H1 (cell line): ENCODE data around the gene RIPOR3. TPM values are rescaled to one million over a fixed set of nuclear protein-coding genes. Genes with fewer than 3 reads are reported as not detected.

Experiments used
- CTCF ChIA-PET: fragments of 300-600 bp; sonication (Branson Sonifier 250); formaldehyde crosslinking; loops from one replicate; lab custom pipeline; 2021; ENCODE audit not compliant: partially characterized antibody; lab: Charles Lee
- POLR2A ChIA-PET: fragments of 300-600 bp; sonication (Branson Sonifier 250); formaldehyde crosslinking; loops from one replicate; lab custom pipeline; 2021; ENCODE audit warnings: inconsistent platforms; ENCODE audit not compliant: partially characterized antibody; lab: Charles Lee
- DNase-seq, 2 experiments: peaks; one replicate each; pipeline versions ENCODE4 v3.0.0 to v3.0.0-alpha.2; 2010 to 2022; ENCODE audit warnings: low spot score in 2 of 2, low read depth in 1 of 2, mixed read lengths in 1 of 2
- FAIRE-seq: peaks from 2 replicates; lab custom pipeline; 2011; peaks lifted over from hg19 to GRCh38; lab: Jason Lieb, UNC
- H2AFZ ChIP-seq: 2 replicates; pipeline ENCODE4 v1.8.1; 2012; ENCODE audit warnings: low read length, inconsistent platforms
- H2AK5ac ChIP-seq: 2 replicates; pipeline ENCODE4 v1.6.1; 2013; ENCODE audit warnings: low read depth, low read length
- H2BK120ac ChIP-seq: replicated peaks from 2 replicates; pipeline ENCODE3; 2013; ENCODE audit warnings: low read depth, low read length, inconsistent platforms
- H2BK12ac ChIP-seq: 2 replicates; pipeline ENCODE4 v1.6.1; 2013; ENCODE audit warnings: low read depth, low read length
- H2BK15ac ChIP-seq: 2 replicates; pipeline ENCODE4 v1.6.1; 2013; ENCODE audit warnings: low read length
- H2BK20ac ChIP-seq: 2 replicates; pipeline ENCODE4 v1.6.1; 2013; ENCODE audit warnings: low read length
- H2BK5ac ChIP-seq: 2 replicates; pipeline ENCODE4 v1.6.1; 2013; ENCODE audit warnings: low read depth, low read length
- H3K14ac ChIP-seq: 2 replicates; pipeline ENCODE4 v1.6.1; 2013; ENCODE audit warnings: inconsistent platforms; ENCODE audit not compliant: insufficient read length
- H3K18ac ChIP-seq: 2 replicates; pipeline ENCODE4 v1.6.1; 2013; ENCODE audit warnings: low read length; ENCODE audit errors: extremely low read depth
- H3K23ac ChIP-seq: 2 replicates; pipeline ENCODE4 v1.6.1; 2013; ENCODE audit warnings: inconsistent platforms; ENCODE audit not compliant: insufficient read length
- H3K23me2 ChIP-seq: 2 replicates; pipeline ENCODE4 v1.6.1; 2013; ENCODE audit warnings: low read depth, low read length
- H3K27ac ChIP-seq: 2 replicates; pipeline ENCODE4 v1.6.1; 2011; ENCODE audit warnings: low read depth, low read length, inconsistent platforms
- H3K27me3 ChIP-seq, 4 experiments: replicated peaks in 1 of 4; 1 replicate in 1 of 4; 2 replicates in 3 of 4; pipeline versions ENCODE4 v1.6.1 to v1.8.1; 2011 to 2013; ENCODE audit warnings: low read length in 3 of 4, mild to moderate bottlenecking in 3 of 4, inconsistent platforms in 2 of 4, mixed read lengths in 2 of 4, moderate library complexity in 1 of 4; ENCODE audit not compliant: control insufficient read depth in 3 of 4, insufficient read depth in 3 of 4; ENCODE audit errors: extremely low read depth in 1 of 4
- H3K36me3 ChIP-seq, 4 experiments: 2 replicates each; pipeline versions ENCODE4 v1.6.1 to v1.8.1; 2011 to 2013; ENCODE audit warnings: mild to moderate bottlenecking in 4 of 4, low read length in 3 of 4, moderate library complexity in 2 of 4, control low read depth in 1 of 4, inconsistent platforms in 1 of 4; ENCODE audit not compliant: insufficient read depth in 4 of 4, control insufficient read depth in 2 of 4
- H3K4ac ChIP-seq: replicated peaks from 2 replicates; pipeline ENCODE3; 2013; ENCODE audit warnings: low read length, low read depth, mixed read lengths, inconsistent platforms; ENCODE audit not compliant: insufficient read length
- H3K4me1 ChIP-seq, 4 experiments: replicated peaks in 1 of 4; 1 replicate in 1 of 4; 2 replicates in 3 of 4; pipeline versions ENCODE4 v1.6.1 to v1.8.1; 2011 to 2013; ENCODE audit warnings: low read length in 3 of 4, inconsistent platforms in 2 of 4, mixed read lengths in 1 of 4; ENCODE audit not compliant: insufficient read depth in 4 of 4, control insufficient read depth in 3 of 4
- H3K4me2 ChIP-seq, 2 experiments: 2 replicates each; pipeline versions ENCODE4 v1.6.1 to v1.8.1; 2011 to 2013; ENCODE audit warnings: low read depth in 2 of 2, low read length in 2 of 2, control low read depth in 1 of 2, inconsistent platforms in 1 of 2, mild to moderate bottlenecking in 1 of 2; ENCODE audit not compliant: insufficient read depth in 1 of 2
- H3K4me3 ChIP-seq, 4 experiments: fragments of 200-600, 300-600 bp in 1 of 4; sonication (generic), shearing (Covaris generic), sonication (Bioruptor Twin) in 1 of 4; 2 replicates each; pipeline versions ENCODE4 v1.5.1 to v1.8.1; 2011 to 2016; ENCODE audit warnings: low read length in 4 of 4, low read depth in 3 of 4, control low read depth in 2 of 4, inconsistent platforms in 2 of 4, mild to moderate bottlenecking in 2 of 4, mixed read lengths in 1 of 4, moderate library complexity in 1 of 4; ENCODE audit not compliant: insufficient read depth in 2 of 4; ENCODE audit errors: extremely low read depth in 1 of 4
- H3K56ac ChIP-seq: replicated peaks from 2 replicates; pipeline ENCODE3; 2013; ENCODE audit warnings: low read depth, mild to moderate bottlenecking, mixed read lengths, low read length, inconsistent platforms; ENCODE audit not compliant: insufficient read length
- H3K79me1 ChIP-seq: 2 replicates; pipeline ENCODE4 v1.6.1; 2013; ENCODE audit warnings: low read depth, low read length, control low read depth
- H3K79me2 ChIP-seq, 2 experiments: 2 replicates each; pipeline versions ENCODE4 v1.6.1 to v1.8.1; 2012 to 2013; ENCODE audit warnings: low read length in 2 of 2, mild to moderate bottlenecking in 2 of 2, inconsistent platforms in 1 of 2; ENCODE audit not compliant: insufficient read depth in 2 of 2, control insufficient read depth in 1 of 2
- H3K9ac ChIP-seq, 4 experiments: replicated peaks in 1 of 4; 1 replicate in 1 of 4; 2 replicates in 3 of 4; pipeline versions ENCODE4 v1.6.1 to v1.8.1; 2011 to 2013; ENCODE audit warnings: low read depth in 3 of 4, low read length in 3 of 4, control low read depth in 2 of 4, mild to moderate bottlenecking in 2 of 4, moderate library complexity in 2 of 4, inconsistent platforms in 1 of 4; ENCODE audit errors: extremely low read depth in 1 of 4
- H3K9me3 ChIP-seq, 2 experiments: 2 replicates each; pipeline versions ENCODE4 v1.6.1 to v1.8.1; 2012 to 2013; ENCODE audit warnings: mild to moderate bottlenecking in 2 of 2, moderate library complexity in 2 of 2, control low read depth in 1 of 2, inconsistent platforms in 1 of 2, low read depth in 1 of 2, low read length in 1 of 2, mixed read lengths in 1 of 2; ENCODE audit not compliant: insufficient read depth in 2 of 2
- H4K20me1 ChIP-seq, 2 experiments: replicated peaks in 1 of 2; 2 replicates each; pipeline versions ENCODE3 to v1.8.1; 2011 to 2013; ENCODE audit warnings: inconsistent platforms in 2 of 2, low read length in 2 of 2, mild to moderate bottlenecking in 1 of 2; ENCODE audit not compliant: insufficient read depth in 2 of 2, control insufficient read depth in 1 of 2
- H4K5ac ChIP-seq: 2 replicates; pipeline ENCODE4 v1.6.1; 2013; ENCODE audit warnings: low read length, low read depth, mixed read lengths, inconsistent platforms; ENCODE audit not compliant: insufficient read length
- H4K8ac ChIP-seq: 2 replicates; pipeline ENCODE4 v1.8.0; 2013; ENCODE audit warnings: mild to moderate bottlenecking, moderate library complexity, low read length, inconsistent platforms; ENCODE audit not compliant: insufficient read depth; ENCODE audit errors: extremely low read depth
- H4K91ac ChIP-seq: replicated peaks from 2 replicates; pipeline ENCODE3; 2013; ENCODE audit warnings: low read length, mixed read lengths, inconsistent platforms; ENCODE audit not compliant: insufficient read length
- FOSL1 ChIP-seq: IDR thresholded peaks from 2 replicates; pipeline ENCODE4 v1.6.1; 2011; ENCODE audit warnings: mild to moderate bottlenecking, low read depth, low read length, moderate library complexity; ENCODE audit not compliant: insufficient read depth
- GABPA ChIP-seq: IDR thresholded peaks from 2 replicates; pipeline ENCODE4 v1.6.1; 2011; ENCODE audit warnings: mild to moderate bottlenecking, low read length, moderate library complexity, borderline replicate concordance; ENCODE audit not compliant: insufficient read depth
- HDAC2 ChIP-seq, 2 experiments: fragments of 300-600 bp in 1 of 2; sonication (generic) in 1 of 2; IDR thresholded peaks; 2 replicates each; pipeline ENCODE4 v1.6.1; 2011 to 2012; ENCODE audit warnings: low read depth in 2 of 2, low read length in 2 of 2, mild to moderate bottlenecking in 2 of 2, moderate library complexity in 2 of 2, borderline replicate concordance in 1 of 2, inconsistent platforms in 1 of 2
- PHF8 ChIP-seq: fragments of 200-600 bp; sonication (generic); conservative IDR thresholded peaks from 2 replicates; pipeline ENCODE4 v1.7.1; 2012; ENCODE audit warnings: low read depth, mild to moderate bottlenecking, inconsistent platforms, low read length, moderate library complexity
- POLR2AphosphoS5 ChIP-seq: IDR thresholded peaks from 2 replicates; pipeline ENCODE4 v1.6.1; 2011; ENCODE audit warnings: low read depth, low read length
- RAD21 ChIP-seq, 2 experiments: IDR thresholded peaks in 1 of 2; conservative IDR thresholded peaks in 1 of 2; 2 replicates each; pipeline ENCODE4 v1.6.1; 2011; ENCODE audit warnings: low read depth in 2 of 2, low read length in 2 of 2, improper control_type of control experiment in 1 of 2, inconsistent platforms in 1 of 2, mild to moderate bottlenecking in 1 of 2, moderate library complexity in 1 of 2
- whole genome bisulfite sequencing, 2 experiments: shearing (Covaris generic) in 1 of 2; methylation state at CpG; one replicate each; pipeline versions ENCODE4 v1.1.6 to v1.1.7; 2013 to 2015; ENCODE audit warnings: low lambda C conversion rate in 2 of 2, mixed read lengths in 2 of 2, inconsistent platforms in 1 of 2, low coverage in 1 of 2, missing lambda C conversion rate in 1 of 2; ENCODE audit not compliant: insufficient replicate concordance in 2 of 2, insufficient coverage in 1 of 2, insufficient read length in 1 of 2; ENCODE audit errors: extremely low coverage in 1 of 2, missing lambda C conversion rate in 1 of 2; 5-methylcytosine and 5-hydroxymethylcytosine counted together
- polyA plus RNA-seq, 7 experiments: library from polyadenylated mRNA; depleted of rRNA in 3 of 7; stranded (reverse) in 5 of 7; unstranded in 2 of 7; fragments of >200 nt in 5 of 7; fragments of 200-250 nt in 2 of 7; gene quantifications; 1 replicate in 5 of 7; 2 replicates in 1 of 7; 4 replicates in 1 of 7; pipeline versions ENCODE4 v1.2.1 to v1.2.3, GENCODE V29; 2011 to 2013; ENCODE audit warnings: missing spikeins in 2 of 7, mixed read lengths in 2 of 7
- total RNA-seq: library from RNA; stranded (reverse); fragmentation: NEBNext Ultra II Directional; extraction: Animal tissue kit (Norgen Biotek cat#: 25700); gene quantifications from 2 replicates; pipeline ENCODE4 v1.2.1, GENCODE V29; 2021
- TF ChIP-seq, protein P1 (sequence below), 3 experiments: IDR thresholded peaks; 1 replicate in 2 of 3; 2 replicates in 1 of 3; pipeline versions ENCODE4 v1.5.1 to v1.6.1; 2011; ENCODE audit warnings: low read length in 3 of 3, mild to moderate bottlenecking in 3 of 3, inconsistent platforms in 2 of 3, low read depth in 1 of 3, moderate library complexity in 1 of 3; ENCODE audit not compliant: insufficient read depth in 1 of 3; ENCODE audit errors: control extremely low read depth in 1 of 3

Gene RIPOR3
- total and polyA plus RNA-seq, 2 of the 8 experiments (the other 6 are each of a cell fraction or from before 2014, with no cell fraction given): 3.6 to 4.5 TPM

DNA sequence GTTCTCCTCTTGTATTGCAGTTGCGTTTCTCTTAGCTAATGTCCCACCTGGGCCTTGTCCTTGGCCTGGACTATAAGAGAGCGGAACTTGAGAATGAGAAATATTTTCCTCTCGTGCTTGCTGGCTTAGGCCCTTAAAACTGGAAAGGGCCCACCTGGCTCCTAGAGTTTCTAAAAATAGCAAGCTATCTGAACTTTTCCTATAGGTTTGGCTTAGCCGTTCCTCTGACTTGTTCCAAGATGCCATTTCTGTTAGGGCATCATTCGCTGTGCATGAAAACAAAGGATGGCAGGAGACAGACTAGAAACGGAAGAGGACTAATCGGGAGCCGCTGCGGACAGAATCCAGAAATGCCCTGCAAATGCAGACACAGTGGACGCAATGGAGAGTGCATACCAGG is 4.5 kb downstream of the RIPOR3 start:
- H3K23ac ChIP-seq: no peak overlapping the region
- H2BK5ac ChIP-seq: no peak overlapping the region
- H3K36me3 ChIP-seq: no peaks in the 10 kb centered on the region
- H3K56ac ChIP-seq: no peak overlapping the region
- ChIA-PET CTCF (interaction anchor here (0.9 to 4.8 kb wide), 3 partner anchors 11 to 63 kb away, joined by 3 to 28 read pairs (median 13); no protein-coding TSS in a partner anchor), POLR2A (no interaction called here)
- H2AK5ac ChIP-seq: no peak overlapping the region
- H3K9ac ChIP-seq: no peak overlapping the region
- H3K4ac ChIP-seq: no peak overlapping the region
- no peak overlapping the region for H3K4me3 ChIP-seq
- no peak overlapping the region for H4K91ac ChIP-seq
- 94% methylated on average over 10 of the region's 10 CpGs; no CpG with 5 or more reads in 1 of the 2 experiments for WGBS, 2 experiments
- 0 out of 7 replicates have a peak, but pooled peaks cover 0 to 2% (median 0%) of the 10 kb centered on the region in 4 experiments for H3K27me3 ChIP-seq
- DNase-seq (no peak), FAIRE-seq (no peak)
- no peak overlapping the region for H2AFZ ChIP-seq
- H3K14ac ChIP-seq: no peak overlapping the region
- H3K18ac ChIP-seq: no peak overlapping the region
- peaks cover 8 to 17% (median 14%) of the 10 kb centered on the region in 4 experiments for H3K4me1 ChIP-seq
- no peak overlapping the region for H3K4me2 ChIP-seq
- no peaks in the 10 kb centered on the region; a peak in 1 of 4 replicates for H3K79me2 ChIP-seq
- H2BK120ac ChIP-seq: no peak overlapping the region
- TF ChIP-seq, protein P1, sequence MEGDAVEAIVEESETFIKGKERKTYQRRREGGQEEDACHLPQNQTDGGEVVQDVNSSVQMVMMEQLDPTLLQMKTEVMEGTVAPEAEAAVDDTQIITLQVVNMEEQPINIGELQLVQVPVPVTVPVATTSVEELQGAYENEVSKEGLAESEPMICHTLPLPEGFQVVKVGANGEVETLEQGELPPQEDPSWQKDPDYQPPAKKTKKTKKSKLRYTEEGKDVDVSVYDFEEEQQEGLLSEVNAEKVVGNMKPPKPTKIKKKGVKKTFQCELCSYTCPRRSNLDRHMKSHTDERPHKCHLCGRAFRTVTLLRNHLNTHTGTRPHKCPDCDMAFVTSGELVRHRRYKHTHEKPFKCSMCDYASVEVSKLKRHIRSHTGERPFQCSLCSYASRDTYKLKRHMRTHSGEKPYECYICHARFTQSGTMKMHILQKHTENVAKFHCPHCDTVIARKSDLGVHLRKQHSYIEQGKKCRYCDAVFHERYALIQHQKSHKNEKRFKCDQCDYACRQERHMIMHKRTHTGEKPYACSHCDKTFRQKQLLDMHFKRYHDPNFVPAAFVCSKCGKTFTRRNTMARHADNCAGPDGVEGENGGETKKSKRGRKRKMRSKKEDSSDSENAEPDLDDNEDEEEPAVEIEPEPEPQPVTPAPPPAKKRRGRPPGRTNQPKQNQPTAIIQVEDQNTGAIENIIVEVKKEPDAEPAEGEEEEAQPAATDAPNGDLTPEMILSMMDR (IDR thresholded peaks at IDR 0.05; ENCODE audit: control extremely low read depth in 1 of 3, insufficient read depth in 1 of 3, low read depth in 1 of 3, low read length in 3 of 3): no peak
- no peak for TF ChIP-seq RAD21 (IDR thresholded peaks at IDR 0.05 in 1 of 2, conservative IDR thresholded peaks at IDR 0.05 in 1 of 2; ENCODE audit: low read depth in 2 of 2, low read length in 2 of 2)
- no peak for TF ChIP-seq PHF8
- no peak for TF ChIP-seq HDAC2 (IDR thresholded peaks at IDR 0.05; ENCODE audit: borderline replicate concordance in 1 of 2, low read depth in 2 of 2, low read length in 2 of 2)
- no peak for TF ChIP-seq GABPA
- no peak for TF ChIP-seq POLR2AphosphoS5
- no peak for TF ChIP-seq FOSL1
- H3K27ac ChIP-seq: no peak overlapping the region
- no peak overlapping the region for H4K8ac ChIP-seq
- no peak overlapping the region for H2BK15ac ChIP-seq
- H4K5ac ChIP-seq: no peak overlapping the region
- no peaks in the 10 kb centered on the region for H3K9me3 ChIP-seq
- H4K20me1 ChIP-seq: no peaks in the 10 kb centered on the region
- H3K79me1 ChIP-seq: no peaks in the 10 kb centered on the region; the same call in 1 of the 2 replicates
- H3K23me2 ChIP-seq: peaks cover 13% of the 10 kb centered on the region
- no peak overlapping the region for H2BK20ac ChIP-seq
- H2BK12ac ChIP-seq: no peak overlapping the region
